Keratinocyte (primary cell): ENCODE measurements around the gene SREBF2.

Experiments
- EZH2 ChIP-seq: IDR thresholded peaks from one replicate; pipeline ENCODE4 v1.6.1; 2012; ENCODE audit warnings: inconsistent platforms, mild to moderate bottlenecking, low read length, moderate library complexity
- TF ChIP-seq, protein P1 (sequence below), 3 experiments: IDR thresholded peaks in 1 of 3; conservative IDR thresholded peaks in 1 of 3; optimal IDR thresholded peaks in 1 of 3; 2 replicates in 2 of 3; 3 replicates in 1 of 3; pipeline versions ENCODE3 to v1.5.1; 2011; ENCODE audit warnings: low read length in 3 of 3, mild to moderate bottlenecking in 3 of 3, moderate library complexity in 2 of 3, control low read depth in 1 of 3, inconsistent platforms in 1 of 3; ENCODE audit not compliant: insufficient read depth in 2 of 3; ENCODE audit errors: extremely low read depth in 1 of 3

DNA sequence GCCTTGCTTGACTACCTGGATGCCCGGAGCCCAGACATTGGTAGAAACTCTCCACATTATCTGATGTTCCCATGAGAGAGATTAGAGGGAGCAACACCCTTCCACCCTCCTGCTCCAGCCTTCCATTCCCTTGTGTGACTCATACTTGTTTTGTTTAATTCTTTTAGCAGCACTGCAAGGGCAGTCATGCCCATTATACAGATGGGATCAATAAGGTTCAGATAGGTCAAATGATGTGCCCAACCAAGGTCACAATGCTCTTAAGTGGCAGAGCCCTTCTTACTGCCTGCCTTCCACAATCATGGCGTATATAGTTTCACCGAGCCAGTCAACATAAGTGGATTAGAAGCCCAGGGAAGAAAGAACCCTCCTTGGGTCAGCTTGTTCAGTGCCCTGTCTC, 39.0 kb upstream of the SREBF2 start:
- TF ChIP-seq, protein P1, sequence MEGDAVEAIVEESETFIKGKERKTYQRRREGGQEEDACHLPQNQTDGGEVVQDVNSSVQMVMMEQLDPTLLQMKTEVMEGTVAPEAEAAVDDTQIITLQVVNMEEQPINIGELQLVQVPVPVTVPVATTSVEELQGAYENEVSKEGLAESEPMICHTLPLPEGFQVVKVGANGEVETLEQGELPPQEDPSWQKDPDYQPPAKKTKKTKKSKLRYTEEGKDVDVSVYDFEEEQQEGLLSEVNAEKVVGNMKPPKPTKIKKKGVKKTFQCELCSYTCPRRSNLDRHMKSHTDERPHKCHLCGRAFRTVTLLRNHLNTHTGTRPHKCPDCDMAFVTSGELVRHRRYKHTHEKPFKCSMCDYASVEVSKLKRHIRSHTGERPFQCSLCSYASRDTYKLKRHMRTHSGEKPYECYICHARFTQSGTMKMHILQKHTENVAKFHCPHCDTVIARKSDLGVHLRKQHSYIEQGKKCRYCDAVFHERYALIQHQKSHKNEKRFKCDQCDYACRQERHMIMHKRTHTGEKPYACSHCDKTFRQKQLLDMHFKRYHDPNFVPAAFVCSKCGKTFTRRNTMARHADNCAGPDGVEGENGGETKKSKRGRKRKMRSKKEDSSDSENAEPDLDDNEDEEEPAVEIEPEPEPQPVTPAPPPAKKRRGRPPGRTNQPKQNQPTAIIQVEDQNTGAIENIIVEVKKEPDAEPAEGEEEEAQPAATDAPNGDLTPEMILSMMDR (optimal IDR thresholded peaks at IDR 0.05 in 1 of 3, IDR thresholded peaks at IDR 0.05 in 1 of 3, conservative IDR thresholded peaks at IDR 0.05 in 1 of 3; ENCODE audit: extremely low read depth in 1 of 3, insufficient read depth in 2 of 3, low read length in 3 of 3) = no peak
- no peak for TF ChIP-seq EZH2
